Measurements from ENCODE around the gene KRT80.

- TF ChIP-seq, protein P1, sequence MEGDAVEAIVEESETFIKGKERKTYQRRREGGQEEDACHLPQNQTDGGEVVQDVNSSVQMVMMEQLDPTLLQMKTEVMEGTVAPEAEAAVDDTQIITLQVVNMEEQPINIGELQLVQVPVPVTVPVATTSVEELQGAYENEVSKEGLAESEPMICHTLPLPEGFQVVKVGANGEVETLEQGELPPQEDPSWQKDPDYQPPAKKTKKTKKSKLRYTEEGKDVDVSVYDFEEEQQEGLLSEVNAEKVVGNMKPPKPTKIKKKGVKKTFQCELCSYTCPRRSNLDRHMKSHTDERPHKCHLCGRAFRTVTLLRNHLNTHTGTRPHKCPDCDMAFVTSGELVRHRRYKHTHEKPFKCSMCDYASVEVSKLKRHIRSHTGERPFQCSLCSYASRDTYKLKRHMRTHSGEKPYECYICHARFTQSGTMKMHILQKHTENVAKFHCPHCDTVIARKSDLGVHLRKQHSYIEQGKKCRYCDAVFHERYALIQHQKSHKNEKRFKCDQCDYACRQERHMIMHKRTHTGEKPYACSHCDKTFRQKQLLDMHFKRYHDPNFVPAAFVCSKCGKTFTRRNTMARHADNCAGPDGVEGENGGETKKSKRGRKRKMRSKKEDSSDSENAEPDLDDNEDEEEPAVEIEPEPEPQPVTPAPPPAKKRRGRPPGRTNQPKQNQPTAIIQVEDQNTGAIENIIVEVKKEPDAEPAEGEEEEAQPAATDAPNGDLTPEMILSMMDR (IDR thresholded peaks at IDR 0.05): no peak
- TF ChIP-seq EP300 (IDR thresholded peaks at IDR 0.05): no peak
- TF ChIP-seq HOXB13 (CRISPR knock-in tag; IDR thresholded peaks at IDR 0.05; ENCODE audit: low read depth): no peak
- TF ChIP-seq RCOR1 (IDR thresholded peaks at IDR 0.05; ENCODE audit: low read depth, low read length): no peak
- no peak for TF ChIP-seq JUN (IDR thresholded peaks at IDR 0.05)
- TF ChIP-seq, protein P2, sequence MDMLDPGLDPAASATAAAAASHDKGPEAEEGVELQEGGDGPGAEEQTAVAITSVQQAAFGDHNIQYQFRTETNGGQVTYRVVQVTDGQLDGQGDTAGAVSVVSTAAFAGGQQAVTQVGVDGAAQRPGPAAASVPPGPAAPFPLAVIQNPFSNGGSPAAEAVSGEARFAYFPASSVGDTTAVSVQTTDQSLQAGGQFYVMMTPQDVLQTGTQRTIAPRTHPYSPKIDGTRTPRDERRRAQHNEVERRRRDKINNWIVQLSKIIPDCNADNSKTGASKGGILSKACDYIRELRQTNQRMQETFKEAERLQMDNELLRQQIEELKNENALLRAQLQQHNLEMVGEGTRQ (IDR thresholded peaks at IDR 0.05): no peak
- no peak for TF ChIP-seq ESRRA (IDR thresholded peaks at IDR 0.05; ENCODE audit: borderline replicate concordance, low read length)
- TF ChIP-seq CHD4 (IDR thresholded peaks at IDR 0.05; ENCODE audit: borderline replicate concordance): no peak
- no peak for TF ChIP-seq BHLHE40 (IDR thresholded peaks at IDR 0.05; ENCODE audit: low read depth, low read length)
- TF ChIP-seq MAZ (IDR thresholded peaks at IDR 0.05; ENCODE audit: borderline replicate concordance, low read depth, low read length): no peak
- no peak for TF ChIP-seq CHD2 (IDR thresholded peaks at IDR 0.05; ENCODE audit: low read length, partially characterized antibody)
- TF ChIP-seq POLR2A (IDR thresholded peaks at IDR 0.05; ENCODE audit: low read length): no peak
Observed at GRCh38 chr12:52178984-52179383, 12.8 kb downstream of the KRT80 start.
